HG02938 (cell line): ENCODE data around the gene RPS6KL1.

Experiments
- ATAC-seq: cut with Tn5 transposase; IDR thresholded peaks from one replicate; pipeline ENCODE4 v1.9.1; 2021; ENCODE audit warnings: mild to moderate bottlenecking, moderate library complexity; ENCODE audit not compliant: unreplicated experiment

Gene RPS6KL1

GRCh38 chr14:74922752-74923401 is at the start of gene RPS6KL1:
Gene RPS6KL1, minus strand, starts transcription at chr14:74923260. Its CDS starts 1,719 bp downstream, at chr14:74921541.
- peak; percentile 78 for ATAC-seq

- no peak for ATAC-seq
Observed at GRCh38 chr14:74968811-74969210, 45.8 kb upstream of the RPS6KL1 start.

GRCh38 chr14:74965486-74966153 is 42.6 kb upstream of the RPS6KL1 start:
- no peak for ATAC-seq

- ATAC-seq: no peak
Observed at GRCh38 chr14:74964787-74965485, 41.9 kb upstream of the RPS6KL1 start.

- no peak for ATAC-seq
Observed at GRCh38 chr14:74963705-74964271, 40.7 kb upstream of the RPS6KL1 start.

GRCh38 chr14:74963178-74963704 is 40.2 kb upstream of the RPS6KL1 start:
- no peak for ATAC-seq

GRCh38 chr14:74962493-74962892 is 39.4 kb upstream of the RPS6KL1 start:
- no peak for ATAC-seq

GRCh38 chr14:74962046-74962445 is 39.0 kb upstream of the RPS6KL1 start:
- ATAC-seq: no peak

GRCh38 chr14:74961238-74961911 is 38.3 kb upstream of the RPS6KL1 start:
- no peak for ATAC-seq

- ATAC-seq: no peak
Observed at GRCh38 chr14:74960736-74961135, 37.7 kb upstream of the RPS6KL1 start.

GRCh38 chr14:74959596-74960180 is 36.6 kb upstream of the RPS6KL1 start:
- no peak for ATAC-seq

GRCh38 chr14:74956280-74957072 is 33.4 kb upstream of the RPS6KL1 start:
- ATAC-seq: no peak

GRCh38 chr14:74956027-74956279 is 32.9 kb upstream of the RPS6KL1 start:
- ATAC-seq: no peak

GRCh38 chr14:74955229-74956026 is 32.4 kb upstream of the RPS6KL1 start, which contains the start of gene PGF:
Gene PGF, minus strand, starts transcription at chr14:74955597. Its CDS starts 355 bp downstream, at chr14:74955242.
- no peak for ATAC-seq

- no peak for ATAC-seq
Observed at GRCh38 chr14:74954947-74955228, 31.8 kb upstream of the RPS6KL1 start.

GRCh38 chr14:74954232-74954946 is 31.3 kb upstream of the RPS6KL1 start:
- ATAC-seq: no peak

- no peak for ATAC-seq
Observed at GRCh38 chr14:74953686-74954085, 30.6 kb upstream of the RPS6KL1 start.

GRCh38 chr14:74952697-74953484 is 29.8 kb upstream of the RPS6KL1 start:
- ATAC-seq: no peak
